IPS DF 4.7 (cell line): ENCODE measurements around the gene TGDS.
"Not testable (repeated sequence)": the region's sequence is repeated elsewhere in the genome, so short reads cannot be mapped to it uniquely, and the experiment has no call there.

Source experiments
- DNase-seq: peaks from one replicate; pipeline ENCODE4 v3.0.0-alpha.2; 2013; ENCODE audit warnings: low spot score; ENCODE audit errors: extremely low read depth

TGDS gene

GRCh38 chr13:94595950-94596574 lies at the start of gene TGDS:
Gene TGDS (minus strand): TSS chr13:94596152. CDS start chr13:94596136, 16 bp downstream.
- peak; percentile 78 for DNase-seq

- DNase-seq = no peak
Measured at GRCh38 chr13:94641409-94641941, 45.5 kb upstream of the TGDS start.

GRCh38 chr13:94640721-94641120 lies 44.8 kb upstream of the TGDS start:
- no peak for DNase-seq

- DNase-seq = not testable (repeated sequence)
Measured at GRCh38 chr13:94637677-94638076, 41.7 kb upstream of the TGDS start.

- DNase-seq = no peak
Measured at GRCh38 chr13:94636942-94637578, 41.1 kb upstream of the TGDS start.

GRCh38 chr13:94636096-94636495 lies 40.1 kb upstream of the TGDS start:
- not testable (repeated sequence) for DNase-seq

GRCh38 chr13:94632226-94632980 lies 36.5 kb upstream of the TGDS start:
- no peak for DNase-seq

- no peak for DNase-seq
Measured at GRCh38 chr13:94630858-94631257, 34.9 kb upstream of the TGDS start.

- DNase-seq = no peak
Measured at GRCh38 chr13:94623316-94623715, 27.4 kb upstream of the TGDS start.

GRCh38 chr13:94622344-94622743 lies 26.4 kb upstream of the TGDS start:
- no peak for DNase-seq

GRCh38 chr13:94620286-94620896 lies 24.4 kb upstream of the TGDS start:
- DNase-seq = no peak

- no peak for DNase-seq
Measured at GRCh38 chr13:94617389-94618000, 21.5 kb upstream of the TGDS start.

GRCh38 chr13:94613051-94613450 lies 17.1 kb upstream of the TGDS start:
- DNase-seq = no peak

- no peak for DNase-seq
Measured at GRCh38 chr13:94612050-94612449, 16.1 kb upstream of the TGDS start.

- DNase-seq = no peak
Measured at GRCh38 chr13:94610475-94610874, 14.5 kb upstream of the TGDS start.

- no peak for DNase-seq
Measured at GRCh38 chr13:94609196-94609595, 13.2 kb upstream of the TGDS start.

GRCh38 chr13:94608586-94608985 lies 12.6 kb upstream of the TGDS start:
- no peak for DNase-seq

GRCh38 chr13:94607939-94608338 lies 12.0 kb upstream of the TGDS start:
- DNase-seq = no peak

- DNase-seq = no peak
Measured at GRCh38 chr13:94607056-94607455, 11.1 kb upstream of the TGDS start.

- no peak for DNase-seq
Measured at GRCh38 chr13:94602467-94602866, 6.5 kb upstream of the TGDS start.
